Smooth muscle cell of the brain vasculature (primary cell): ENCODE measurements around the gene SLC4A2.

ENCODE experiments used
- DNase-seq: peaks from one replicate; pipeline ENCODE4 v3.0.0-alpha.2; 2012; ENCODE audit warnings: low read depth, low spot score

SLC4A2 gene

DNA sequence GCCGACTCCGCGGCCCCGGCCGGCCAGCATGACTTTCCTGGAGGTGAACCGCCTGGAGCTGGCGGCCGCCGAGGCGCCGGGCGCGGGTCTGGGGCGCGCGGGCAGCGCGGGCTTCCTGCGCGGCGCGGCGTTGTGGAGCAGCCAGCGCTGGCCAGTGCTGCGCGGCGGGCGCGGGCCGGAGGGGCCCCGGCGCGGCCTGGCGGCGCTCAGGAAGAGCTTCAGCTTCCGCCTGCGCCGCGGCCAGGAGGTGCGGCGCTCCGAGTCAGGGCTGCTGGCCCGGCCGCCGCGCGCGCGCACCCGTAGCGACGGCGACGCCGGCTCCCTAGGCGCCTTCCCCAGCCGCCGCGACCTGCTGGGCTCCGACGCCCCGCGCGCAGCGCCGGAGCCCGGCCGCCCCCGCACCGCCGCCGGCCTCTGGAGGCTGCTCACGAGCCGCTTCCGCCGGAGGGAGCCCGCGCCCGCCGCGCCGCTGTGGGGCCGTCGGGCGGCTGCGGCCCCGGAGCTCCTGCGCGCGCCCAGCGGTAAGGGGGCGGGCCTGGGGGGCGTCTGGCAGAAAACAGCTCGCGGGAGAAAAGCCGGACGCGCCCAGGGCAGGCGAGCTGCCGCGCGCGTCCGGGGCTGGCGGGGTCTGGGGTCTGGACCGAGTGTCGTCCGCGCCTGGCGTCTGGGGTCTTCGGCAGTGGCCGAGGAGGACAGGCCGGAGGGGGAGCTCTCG lies 55.9 kb downstream of the SLC4A2 start:
- no peak for DNase-seq

DNA sequence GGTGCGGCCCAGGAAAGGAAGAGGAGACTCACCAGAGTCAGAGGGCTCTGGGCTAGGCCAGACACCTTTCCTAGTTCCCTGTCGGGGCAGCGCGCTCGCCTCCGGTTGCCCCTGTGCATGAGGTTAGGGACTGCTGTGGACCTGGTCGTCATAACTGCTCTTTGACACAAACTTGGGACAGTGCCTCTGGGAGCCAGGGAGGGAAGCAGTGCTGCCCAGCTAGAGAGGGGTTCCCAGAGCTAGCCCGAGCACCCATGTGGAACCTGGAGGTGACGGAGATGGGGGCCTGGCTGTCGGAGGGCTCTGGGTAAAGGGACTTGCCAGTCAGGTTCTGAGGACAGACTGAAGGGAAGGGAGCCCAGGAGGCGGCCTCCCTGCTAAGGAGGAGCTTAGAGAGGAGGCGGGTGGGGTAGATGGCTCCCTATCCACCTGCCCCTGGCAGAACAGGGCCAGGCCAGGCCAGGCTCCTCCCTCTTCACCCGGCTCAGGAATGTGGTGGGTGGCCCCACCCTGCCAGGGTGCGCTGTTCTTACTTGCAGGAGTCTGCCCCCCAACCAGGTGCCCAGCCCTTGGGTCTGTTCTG lies 56.5 kb downstream of the SLC4A2 start:
- no peak for DNase-seq

DNA sequence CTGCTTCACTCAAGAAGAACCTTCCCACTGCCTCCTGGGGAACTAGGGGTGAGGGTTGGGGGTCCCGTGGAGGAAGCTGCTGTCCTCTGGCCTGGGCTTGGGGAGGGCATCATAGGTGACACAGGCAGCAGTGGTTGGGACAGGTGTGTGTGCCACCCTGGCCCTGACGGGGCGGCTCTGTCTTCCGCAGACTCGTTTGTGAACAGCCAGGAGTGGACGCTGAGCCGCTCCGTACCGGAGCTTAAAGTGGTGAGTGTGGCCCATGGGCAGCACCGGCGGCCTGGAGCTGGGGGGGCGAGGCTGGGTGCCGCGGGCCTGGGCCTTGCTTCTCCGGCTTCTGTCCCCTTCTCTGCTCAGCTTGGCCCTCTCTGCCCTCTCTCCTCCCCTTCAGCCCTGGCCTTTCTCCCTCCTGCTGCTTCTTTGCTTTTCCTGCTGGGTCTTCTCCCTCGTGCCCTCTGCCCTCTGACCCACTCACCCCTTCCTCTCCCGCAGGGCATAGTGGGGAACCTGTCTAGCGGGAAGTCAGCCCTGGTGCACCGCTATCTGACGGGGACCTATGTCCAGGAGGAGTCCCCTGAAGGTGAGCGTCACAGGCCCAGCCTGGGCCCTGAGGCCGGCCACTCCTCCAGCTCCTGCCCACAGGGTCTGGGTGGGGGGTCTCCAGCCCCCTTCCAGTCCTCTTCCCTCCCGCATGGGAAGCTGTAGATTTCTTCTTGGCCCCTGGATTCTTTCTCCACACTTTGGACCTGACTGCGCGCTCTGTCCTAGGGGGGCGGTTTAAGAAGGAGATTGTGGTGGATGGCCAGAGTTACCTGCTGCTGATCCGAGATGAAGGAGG lies 57.4 kb downstream of the SLC4A2 start:
- no peak for DNase-seq

DNA sequence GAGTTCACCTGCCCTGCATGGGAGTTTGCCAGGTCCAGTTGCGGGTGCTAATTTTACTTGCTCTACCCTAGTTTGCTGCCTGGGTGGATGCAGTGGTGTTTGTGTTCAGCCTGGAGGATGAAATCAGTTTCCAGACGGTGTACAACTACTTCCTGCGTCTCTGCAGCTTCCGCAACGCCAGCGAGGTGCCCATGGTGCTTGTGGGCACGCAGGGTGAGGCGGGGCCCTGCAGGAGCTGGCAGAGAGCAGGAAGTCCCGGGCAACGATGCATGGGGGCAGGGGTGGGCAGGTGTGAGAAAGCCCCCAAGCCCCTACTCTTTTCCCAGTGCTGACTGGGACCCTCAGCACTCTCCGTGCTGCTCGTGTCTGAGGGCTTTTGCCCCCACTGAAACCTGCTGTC lies 58.2 kb downstream of the SLC4A2 start:
- no peak for DNase-seq

DNA sequence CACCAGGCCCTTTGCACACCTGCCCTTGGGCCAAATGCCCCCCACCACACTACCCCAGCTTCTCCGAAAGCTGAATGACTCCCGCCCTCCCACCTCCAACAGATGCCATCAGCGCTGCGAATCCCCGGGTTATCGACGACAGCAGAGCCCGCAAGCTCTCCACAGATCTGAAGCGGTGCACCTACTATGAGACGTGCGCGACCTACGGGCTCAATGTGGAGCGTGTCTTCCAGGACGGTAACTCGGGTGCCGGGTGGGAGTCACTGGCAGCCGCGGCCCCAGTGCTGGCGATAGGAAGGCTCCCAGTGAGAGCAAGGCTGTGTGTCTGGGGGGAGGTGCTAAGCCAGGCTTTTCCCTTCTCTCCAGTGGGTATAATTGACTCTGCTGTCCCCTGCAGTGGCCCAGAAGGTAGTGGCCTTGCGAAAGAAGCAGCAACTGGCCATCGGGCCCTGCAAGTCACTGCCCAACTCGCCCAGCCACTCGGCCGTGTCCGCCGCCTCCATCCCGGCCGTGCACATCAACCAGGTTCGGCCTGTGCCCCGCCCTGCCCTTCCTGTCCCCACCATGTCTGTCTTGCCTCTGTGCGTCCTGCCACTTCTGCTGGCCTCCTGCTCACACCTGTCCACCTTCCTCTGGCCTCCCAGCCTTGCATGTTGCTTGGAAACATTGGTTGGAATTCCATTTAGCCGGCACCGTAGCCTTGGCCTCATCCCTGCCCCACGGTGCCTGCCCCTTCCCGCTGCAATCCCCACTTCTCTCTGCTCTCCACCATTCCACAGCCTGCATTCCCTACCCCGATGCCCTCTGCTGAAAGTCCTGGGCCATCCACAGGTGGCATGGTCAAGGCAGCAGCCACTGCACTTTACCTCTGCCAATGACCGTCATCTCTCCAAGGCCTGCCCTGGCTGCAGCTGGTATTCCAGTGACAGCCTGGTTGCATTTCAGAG lies 59.0 kb downstream of the SLC4A2 start:
- no peak for DNase-seq

DNA sequence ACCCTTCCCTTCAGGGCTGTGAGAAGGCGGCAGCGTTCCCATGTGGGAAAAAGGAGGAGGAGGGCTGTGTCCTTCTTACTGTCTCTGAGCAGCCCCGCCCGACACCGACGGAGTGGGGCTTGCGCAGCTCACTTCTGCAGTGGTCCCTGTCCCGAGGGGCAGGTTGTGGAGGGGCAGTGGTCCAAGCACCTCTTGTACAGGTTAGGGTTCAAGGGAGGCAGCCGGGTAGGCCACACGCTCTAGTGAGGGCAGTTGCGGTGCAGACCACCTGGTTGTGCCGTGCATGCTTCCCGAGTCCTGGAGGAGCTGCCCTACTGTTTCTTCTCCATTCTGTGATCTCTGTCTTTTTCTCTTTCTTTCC lies 59.6 kb downstream of the SLC4A2 start:
- DNase-seq: no peak

DNA sequence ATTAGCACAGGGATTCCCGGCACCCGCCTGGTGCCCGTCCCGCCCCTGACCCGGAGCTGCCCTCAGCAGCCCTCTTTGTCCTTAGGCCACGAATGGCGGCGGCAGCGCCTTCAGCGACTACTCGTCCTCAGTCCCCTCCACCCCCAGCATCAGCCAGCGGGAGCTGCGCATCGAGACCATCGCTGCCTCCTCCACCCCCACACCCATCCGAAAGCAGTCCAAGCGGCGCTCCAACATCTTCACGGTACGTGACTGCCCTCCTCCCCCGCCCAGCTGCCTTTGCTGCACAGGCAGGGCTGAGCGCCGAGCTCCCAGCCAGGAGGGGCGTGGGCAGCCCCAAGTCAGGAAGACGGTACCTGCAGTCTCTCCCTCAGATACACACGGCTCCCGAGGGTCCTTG lies 60.5 kb downstream of the SLC4A2 start:
- no peak for DNase-seq

DNA sequence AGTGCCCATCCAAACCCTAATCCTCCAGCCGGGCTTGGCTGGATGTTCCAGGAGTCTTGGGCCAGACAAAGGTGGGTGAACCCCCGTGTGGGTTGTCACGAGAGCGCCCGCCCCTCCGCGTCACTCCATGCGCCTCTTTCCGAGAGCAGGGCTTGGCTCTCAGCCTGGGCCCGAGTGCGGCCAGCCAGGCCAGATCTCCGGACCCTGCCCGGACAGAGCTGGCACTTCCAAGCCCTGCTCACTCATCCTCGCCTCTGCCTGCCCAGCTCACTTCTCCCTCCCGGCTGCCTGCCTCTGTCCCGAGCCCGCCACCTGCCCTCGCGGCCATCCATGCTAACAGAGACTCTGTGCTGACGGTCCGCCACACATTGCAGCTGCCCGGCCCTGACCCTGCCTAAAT lies 61.5 kb downstream of the SLC4A2 start:
- no peak for DNase-seq

DNA sequence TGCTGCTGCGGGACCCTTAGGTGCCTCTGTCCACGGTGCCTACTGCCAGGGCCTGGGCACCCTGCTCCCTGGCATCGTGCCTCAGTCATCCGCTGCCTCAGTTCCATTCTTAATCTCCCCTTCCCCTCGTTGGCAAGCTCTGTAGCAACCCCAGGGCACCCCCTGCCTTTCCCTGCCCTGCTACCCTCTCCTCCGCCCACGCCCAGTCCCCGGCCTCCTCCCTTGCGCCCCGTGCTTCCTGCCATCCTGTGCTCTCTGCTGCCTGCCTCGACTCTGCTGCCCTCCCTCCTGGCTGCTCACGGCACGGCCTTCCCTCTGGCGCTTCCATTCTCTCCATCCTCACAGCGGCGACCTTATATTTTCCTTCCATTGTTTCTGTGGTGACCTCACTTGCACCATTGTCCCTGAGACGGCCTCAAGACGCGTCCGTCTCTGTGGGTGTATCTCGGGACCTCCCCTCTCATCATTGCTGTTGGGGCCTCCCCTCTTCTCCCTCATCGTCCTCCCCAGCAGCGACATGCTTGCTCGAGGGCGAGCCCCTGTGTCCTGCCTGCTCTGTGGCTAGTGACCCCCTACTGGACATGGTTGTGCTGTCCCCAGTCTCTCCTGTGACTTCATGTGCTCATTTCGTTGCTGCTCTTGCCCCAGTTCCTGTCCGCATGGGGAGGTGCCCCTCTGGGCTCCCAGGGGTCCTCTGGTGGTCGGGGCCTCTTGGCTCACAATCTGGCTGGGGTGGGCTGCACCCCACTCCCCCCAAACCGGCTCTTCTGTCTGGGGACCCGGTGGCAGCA lies 62.2 kb downstream of the SLC4A2 start:
- DNase-seq: no peak

DNA sequence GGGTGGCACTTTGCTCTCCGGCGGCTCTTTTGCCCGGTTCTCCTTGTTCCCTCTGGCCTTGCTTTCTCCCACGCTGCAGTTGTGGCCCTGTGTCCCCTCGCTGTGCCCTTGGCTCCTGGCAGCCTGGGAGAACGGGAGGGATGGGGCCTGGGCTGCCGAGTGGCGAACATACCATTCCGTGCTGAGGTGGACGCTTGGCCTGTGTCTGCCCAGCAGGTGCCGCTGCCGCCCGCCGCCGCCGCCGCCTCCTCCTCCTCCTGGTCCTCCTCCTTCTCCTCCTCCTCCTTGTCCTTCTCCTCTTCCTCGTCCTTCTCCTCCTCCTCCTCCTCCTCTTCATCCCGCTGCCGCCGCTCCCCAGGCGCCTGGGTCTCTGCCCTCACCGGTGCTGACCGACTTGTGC lies 62.9 kb downstream of the SLC4A2 start:
- no peak for DNase-seq

DNA sequence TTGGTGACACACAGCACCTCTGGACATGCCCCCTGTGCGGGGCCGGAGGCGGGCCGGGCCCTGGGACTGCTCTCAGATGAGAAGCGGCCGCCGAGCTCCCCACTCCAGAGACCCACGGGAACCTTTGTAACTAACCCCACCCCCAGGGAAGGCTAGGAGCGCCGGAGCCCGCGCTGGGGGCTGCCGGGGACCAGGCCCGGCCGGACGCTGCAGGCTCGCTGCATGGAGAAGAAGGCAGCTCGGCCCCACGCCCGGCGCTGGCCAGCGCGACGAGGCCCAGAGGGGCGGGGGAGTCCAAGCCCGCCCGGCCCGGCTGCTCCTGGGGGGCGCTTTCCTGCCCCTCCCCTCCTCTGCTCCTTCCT lies 63.4 kb downstream of the SLC4A2 start:
- DNase-seq: no peak

DNA sequence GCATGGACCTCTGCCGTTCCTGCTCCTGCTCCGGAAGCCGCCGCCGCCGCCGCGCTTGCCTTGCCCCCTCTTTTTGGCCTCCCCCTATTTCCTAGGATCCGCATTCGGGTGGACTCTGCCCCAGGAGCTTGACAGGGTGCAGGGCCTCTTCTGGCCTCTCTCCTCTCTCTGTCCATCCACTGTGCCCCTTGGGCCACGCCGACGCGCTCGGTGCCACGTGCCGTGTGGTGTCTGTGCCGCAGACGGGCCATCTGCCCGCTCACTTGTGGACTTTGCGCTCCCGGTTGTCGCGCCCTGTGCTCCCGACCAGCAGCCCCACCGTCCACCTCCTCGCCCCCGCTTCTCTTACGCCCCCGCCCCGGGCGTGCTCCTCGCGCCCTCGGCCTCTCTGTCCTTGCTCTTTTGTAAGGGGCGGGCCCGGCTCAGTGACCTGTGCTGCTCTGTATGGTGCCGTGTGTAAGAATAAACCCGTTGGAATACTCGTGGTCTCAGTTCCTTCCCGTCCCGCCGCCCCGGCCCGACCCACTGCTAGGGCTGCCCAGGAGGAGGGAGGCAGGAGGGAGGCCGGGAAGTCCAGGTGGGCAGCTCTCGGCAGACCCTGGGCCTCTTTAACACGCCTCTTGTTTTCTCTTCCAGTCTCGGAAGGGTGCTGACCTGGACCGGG lies 63.9 kb downstream of the SLC4A2 start:
- no peak for DNase-seq

DNA sequence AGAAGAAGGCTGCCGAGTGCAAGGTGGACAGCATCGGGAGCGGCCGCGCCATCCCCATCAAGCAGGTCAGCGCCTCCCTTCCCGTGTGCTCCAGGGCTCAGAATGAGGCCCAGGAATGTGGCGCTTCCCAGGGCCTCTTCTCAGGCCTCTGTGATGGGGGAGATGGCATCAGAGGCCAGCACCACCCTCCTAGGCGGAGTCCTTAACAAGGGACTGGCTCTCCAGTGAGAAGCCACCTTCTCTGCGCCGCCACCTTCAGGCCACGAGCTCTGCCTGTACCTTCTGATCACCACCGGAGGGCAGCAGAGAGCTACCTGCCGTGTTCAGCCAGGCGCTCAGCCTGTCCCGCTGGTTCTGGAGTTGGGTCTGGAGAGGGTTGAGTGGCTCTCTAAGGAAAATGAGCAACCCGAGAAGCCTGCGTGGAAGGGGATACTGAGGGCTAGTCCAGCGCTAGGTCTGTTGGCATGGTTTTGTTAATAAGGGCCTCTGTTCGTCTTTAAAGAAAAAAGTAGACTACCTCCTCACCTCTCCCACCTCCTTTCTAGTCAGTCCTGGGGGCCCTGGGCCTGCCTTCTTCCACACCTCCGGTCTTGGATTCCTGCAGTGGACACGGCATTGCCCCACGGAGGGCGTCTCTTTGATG lies 64.6 kb downstream of the SLC4A2 start:
- peak; percentile 55 for DNase-seq

DNA sequence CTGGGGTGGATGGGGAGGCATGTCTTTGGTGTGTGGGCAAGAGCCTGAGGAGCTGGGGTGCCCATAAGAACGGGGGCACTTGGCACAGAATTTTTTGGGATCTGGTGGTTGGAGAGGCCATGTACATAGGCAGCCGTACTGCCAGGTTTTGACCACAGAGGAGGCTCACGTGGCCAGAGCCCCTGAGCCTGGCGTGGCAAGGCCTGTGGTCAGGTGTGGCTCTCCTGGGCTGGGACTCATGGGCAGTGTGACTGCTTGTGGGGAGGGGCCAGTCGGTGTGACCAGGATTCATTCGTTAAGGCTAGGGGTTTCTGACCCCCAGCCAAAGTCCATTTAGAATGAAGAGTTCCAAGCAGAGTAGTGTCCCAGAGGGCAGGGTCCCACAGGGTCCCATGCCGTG lies 65.1 kb downstream of the SLC4A2 start:
- DNase-seq: no peak

DNA sequence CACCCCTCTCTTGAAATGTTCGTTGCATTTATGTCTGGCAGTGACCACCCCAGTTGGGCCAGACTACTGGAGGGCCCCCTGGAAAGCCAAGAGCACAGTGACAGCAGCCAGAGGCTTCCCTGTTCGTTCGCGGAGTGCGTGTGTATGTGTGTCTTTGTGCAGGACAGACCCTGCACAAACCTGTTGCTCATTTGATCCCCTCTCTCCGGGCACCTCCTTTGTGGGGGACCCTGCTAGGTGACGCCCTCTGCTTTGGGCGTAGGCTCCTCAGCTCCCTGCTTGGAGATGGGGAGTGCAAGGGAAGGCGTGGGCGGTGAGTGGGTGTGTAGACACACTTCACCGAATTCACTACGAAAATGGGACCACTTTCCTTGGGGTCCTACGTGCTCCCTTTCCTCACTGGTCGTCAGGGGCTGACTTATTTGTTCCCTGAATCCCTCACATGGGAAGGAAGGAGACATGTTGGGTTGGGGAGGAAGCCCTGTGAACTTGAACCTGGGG lies 65.6 kb downstream of the SLC4A2 start:
- no peak for DNase-seq

DNA sequence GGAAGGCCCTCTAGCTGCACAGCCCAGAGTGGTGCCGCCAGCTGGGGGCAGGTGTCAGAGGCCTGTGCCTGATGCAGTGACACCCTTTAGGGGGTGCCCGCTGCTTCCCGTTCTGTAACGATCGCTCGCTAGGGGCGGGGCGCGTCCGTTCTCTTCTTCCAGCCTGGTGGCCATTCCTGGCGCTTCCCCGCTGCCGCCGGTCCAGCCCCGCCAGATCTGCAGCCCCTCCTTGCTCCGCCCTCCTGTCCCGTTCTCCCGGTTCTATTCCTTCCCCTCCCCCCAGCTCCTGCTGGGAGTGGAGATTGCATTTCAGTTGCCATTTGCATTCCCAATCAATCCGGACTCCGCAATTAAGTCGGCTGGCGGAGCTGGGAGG lies 66.1 kb downstream of the SLC4A2 start:
- DNase-seq: no peak

DNA sequence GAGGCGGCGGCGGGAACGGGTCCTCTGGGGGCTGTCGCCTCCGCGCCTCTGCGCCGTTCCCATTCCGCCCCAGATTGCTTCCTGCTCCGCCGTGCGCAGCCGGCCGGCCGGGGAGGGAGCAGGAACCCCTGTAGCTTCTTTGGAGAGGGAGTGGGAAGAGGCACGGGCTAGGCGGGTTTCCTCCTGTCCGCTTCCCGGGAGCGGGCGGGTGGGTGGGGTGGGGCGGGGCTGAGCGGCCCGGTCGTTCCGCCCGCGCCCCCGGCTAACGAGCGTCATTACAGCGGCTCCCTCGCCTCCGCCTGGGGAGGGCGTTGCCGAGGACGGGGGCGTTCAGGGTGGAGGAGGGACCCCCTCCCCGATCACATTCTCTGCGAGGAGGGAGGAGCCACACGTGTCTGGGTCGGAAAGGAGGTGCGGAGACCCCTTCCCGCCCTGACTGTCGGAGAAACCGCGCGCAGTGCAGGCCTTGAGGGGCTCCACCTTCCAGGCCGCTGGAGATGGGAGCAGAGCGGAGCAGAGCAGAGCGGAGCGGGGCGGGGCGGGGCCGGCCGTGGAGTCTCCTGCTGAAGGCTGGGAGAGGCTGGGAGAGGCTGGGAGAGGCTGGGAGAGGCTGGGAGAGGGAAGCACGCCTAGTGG lies 66.6 kb downstream of the SLC4A2 start:
- DNase-seq: no peak
